ENCODE data around the gene RNU4-1.

RNU4-1 gene

DNA sequence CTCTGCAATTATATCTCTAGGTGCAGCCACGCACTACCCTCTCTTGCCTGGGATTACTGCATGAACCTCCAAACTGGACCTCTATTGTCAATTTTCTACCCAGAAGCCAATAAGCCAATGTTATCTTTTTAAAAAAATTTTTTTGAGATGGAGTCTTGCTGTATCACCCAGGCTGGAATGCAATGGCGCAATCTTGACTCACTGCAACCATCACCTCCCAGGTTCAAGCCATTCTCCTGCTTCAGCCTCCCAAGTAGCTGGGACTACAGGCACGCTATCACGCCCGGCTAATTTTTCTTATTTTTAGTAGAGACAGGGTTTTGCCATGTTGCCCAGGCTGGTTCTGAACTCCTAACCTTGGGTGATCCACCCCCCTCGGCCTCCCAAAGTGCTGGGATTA is 16.3 kb downstream of the RNU4-1 start:
- TF ChIP-seq, protein P1, sequence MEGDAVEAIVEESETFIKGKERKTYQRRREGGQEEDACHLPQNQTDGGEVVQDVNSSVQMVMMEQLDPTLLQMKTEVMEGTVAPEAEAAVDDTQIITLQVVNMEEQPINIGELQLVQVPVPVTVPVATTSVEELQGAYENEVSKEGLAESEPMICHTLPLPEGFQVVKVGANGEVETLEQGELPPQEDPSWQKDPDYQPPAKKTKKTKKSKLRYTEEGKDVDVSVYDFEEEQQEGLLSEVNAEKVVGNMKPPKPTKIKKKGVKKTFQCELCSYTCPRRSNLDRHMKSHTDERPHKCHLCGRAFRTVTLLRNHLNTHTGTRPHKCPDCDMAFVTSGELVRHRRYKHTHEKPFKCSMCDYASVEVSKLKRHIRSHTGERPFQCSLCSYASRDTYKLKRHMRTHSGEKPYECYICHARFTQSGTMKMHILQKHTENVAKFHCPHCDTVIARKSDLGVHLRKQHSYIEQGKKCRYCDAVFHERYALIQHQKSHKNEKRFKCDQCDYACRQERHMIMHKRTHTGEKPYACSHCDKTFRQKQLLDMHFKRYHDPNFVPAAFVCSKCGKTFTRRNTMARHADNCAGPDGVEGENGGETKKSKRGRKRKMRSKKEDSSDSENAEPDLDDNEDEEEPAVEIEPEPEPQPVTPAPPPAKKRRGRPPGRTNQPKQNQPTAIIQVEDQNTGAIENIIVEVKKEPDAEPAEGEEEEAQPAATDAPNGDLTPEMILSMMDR (conservative IDR thresholded peaks at IDR 0.05; ENCODE audit: low read depth, low read length): no peak
- no peak overlapping the region for H3K4me3 ChIP-seq (ENCODE audit: low read depth, low read length)
- peak; percentile 72 for DNase-seq (ENCODE audit: low read depth)

DNA sequence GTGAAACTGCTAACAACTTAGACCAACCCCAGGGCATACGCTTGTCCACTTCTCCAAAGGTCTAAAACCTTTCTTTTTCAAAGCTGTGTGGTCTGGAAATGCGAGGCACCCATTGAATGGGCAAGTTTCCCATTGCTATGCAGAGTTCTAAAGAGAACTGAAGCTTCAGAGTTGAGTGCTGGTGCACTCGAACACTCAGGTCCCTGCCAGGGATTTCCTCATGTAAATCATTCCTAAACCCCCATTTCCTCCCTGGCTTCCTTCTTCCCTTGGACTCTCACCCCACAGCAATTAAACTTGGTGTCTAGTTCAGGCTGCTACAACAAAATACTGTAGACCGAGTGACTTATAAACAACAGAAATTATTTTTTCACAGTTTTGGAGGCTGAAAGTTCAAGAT is 25.3 kb downstream of the RNU4-1 start:
- DNase-seq (ENCODE audit: low read depth): no peak
- TF ChIP-seq, protein P1 (conservative IDR thresholded peaks at IDR 0.05; ENCODE audit: low read depth, low read length): no peak
- H3K4me3 ChIP-seq (ENCODE audit: low read depth, low read length): no peak overlapping the region

DNA sequence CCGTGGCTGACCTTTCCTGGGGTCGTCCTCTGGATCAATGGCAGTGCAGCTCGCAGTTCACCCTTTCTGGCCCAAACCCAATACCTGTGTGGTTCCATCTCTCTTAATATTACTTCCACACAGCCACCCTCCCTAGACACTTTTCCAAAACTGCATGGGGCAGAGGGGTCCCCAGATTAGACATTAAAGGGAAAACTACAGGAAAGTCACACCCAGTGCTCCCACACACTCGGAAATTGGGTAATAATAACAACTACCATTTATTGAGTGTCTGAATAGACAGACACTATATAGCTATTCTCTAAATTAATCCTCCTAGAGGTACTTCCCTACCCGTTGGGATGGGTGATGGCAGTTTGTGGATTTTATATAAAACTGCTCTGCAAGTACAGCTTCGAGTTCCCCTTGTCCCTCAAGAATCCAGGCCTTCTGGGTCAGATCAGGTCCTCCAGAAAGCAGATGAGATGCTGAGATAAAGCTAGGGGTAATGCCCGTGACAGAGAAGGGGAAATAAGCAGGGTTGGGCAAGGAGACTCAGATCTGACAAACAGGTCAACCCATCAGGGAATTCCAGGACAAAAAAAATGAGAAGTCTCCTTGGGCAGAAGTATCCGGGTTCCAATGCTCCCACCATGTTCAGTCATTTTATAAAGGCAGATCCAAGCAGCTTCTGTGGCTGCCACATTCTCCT is 26.7 kb downstream of the RNU4-1 start:
- DNase-seq (ENCODE audit: low read depth): no peak
- H3K4me3 ChIP-seq (ENCODE audit: low read depth, low read length): no peak overlapping the region
- TF ChIP-seq, protein P1 (conservative IDR thresholded peaks at IDR 0.05; ENCODE audit: low read depth, low read length): no peak

DNA sequence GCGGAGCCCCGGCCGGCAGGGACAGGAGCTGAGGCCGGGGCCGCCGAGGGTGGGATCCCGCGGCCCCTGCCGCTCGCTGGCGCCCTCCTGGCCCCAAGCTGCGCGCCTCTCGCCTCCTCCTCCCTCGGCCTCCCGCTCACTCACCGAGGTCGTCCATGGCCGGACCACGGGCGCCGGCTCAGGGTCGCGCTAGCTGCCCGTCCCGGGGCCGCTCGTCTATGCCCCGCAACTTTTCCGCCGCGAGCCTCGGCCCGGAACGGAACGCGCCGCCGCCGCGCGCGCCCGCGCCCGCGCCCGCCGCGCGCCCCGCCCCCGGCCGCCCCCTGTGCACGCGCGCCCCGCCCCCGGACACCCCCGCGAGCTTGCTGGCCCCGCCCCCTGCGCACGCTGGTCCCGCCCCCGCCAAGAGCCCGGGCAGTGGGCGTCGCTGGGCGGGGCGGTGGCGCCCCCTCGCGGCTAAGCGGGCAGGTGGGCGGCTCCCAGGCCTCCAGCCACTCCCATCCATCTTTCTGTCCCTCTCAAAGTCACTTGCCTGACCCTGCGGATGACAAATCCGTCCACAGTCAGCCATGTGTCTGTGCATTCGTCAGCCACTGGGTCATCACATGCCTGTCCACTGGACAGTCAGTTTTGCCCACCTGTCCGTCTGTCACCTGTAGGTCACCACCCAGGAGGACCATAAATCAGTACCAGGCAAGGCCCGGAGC is 27.4 kb downstream of the RNU4-1 start, which contains the start of gene PXN:
Gene PXN, minus strand, starts transcription at position 258 of the 707 bp plus-strand sequence. Its CDS starts 101 bp downstream, at position 157.
- H3K4me3 ChIP-seq (ENCODE audit: low read depth, low read length): peak within 1 kb of the TSS; percentile 88
- TF ChIP-seq, protein P1 (conservative IDR thresholded peaks at IDR 0.05; ENCODE audit: low read depth, low read length): peak; percentile 59
- DNase-seq (ENCODE audit: low read depth): peak; percentile 84

DNA sequence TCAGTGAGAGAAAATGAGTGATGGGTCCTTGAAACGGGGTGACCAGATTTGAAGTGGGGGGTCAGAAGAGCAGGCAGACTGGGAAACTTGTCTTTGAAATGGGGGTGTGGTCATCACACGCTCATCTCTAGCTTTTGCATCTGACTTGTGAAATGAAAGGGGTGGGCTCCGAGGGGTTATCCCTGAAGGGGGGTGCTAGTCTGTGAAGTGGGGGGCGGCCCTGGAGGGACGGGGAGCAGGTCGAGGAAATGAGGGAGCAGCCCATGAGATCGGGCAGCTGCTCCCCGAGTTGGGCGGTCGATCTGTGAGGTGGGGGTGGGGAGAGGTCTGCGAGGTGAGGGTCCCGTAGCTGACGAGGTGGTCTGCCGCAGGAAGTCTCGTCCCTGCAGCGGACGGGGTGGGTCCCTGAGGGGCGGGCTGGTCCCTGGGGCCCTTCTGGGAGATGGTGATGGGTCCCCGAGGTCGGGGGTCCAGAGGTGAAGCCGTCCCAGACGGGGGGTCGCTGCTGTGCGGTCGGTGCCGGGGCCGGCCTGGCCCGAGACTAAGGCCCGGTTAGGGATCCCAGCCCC is 28.0 kb downstream of the RNU4-1 start:
- TF ChIP-seq, protein P1 (conservative IDR thresholded peaks at IDR 0.05; ENCODE audit: low read depth, low read length): no peak
- DNase-seq (ENCODE audit: low read depth): no peak
- peak overlapping the region; percentile 88 for H3K4me3 ChIP-seq (ENCODE audit: low read depth, low read length)

DNA sequence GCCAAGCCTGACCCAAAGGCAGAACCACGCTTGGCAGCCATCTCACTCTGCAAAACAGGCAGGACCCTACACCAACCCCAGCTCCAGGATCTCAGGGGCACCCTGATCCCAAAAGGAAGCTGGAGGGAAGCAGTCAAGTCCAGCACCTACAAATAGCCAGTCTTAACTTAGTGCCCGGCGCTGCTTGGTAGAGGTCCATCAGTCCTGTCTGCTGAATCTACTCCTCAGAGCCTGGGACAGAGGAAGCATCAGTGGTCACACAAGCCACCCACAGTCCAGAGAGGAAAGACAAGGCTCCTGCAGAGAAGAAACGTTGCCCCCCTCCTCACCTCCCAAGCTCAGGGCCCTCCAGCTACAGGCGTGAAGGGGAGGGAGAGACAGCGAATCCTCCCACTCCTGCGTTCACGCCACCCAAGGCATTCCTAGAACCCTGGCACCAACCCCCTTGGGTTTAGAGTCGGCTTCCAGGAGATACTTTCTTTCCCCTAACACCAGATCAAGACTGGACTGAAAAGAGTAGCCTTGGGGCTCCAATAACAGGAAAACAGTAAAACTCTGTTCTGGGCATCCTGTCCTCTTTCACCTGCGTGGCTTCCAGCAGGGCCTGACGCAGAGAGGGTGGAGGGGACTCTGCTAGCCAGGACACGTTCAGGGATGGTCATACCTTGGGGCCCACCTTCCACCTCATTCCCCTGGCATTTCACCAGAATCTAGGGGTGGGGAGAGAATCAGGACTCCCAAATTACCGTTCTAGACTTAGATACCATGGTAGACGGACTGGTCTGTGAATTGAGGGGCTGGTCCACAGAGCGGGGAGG is 28.7 kb downstream of the RNU4-1 start:
- H3K4me3 ChIP-seq (ENCODE audit: low read depth, low read length): peak overlapping the region; percentile 88
- no peak for DNase-seq (ENCODE audit: low read depth)
- TF ChIP-seq, protein P1 (conservative IDR thresholded peaks at IDR 0.05; ENCODE audit: low read depth, low read length): no peak

Data from choroid plexus epithelial cell (primary cell).